Thyroid gland (tissue), 4 donors: ENCODE results near the gene RPL15.

Experiments used
- CTCF ChIP-seq, 6 experiments: fragments of 200-600 bp in 3 of 6; fragments of 450-650 bp in 3 of 6; sonication (generic) in 3 of 6; IDR thresholded peaks; one replicate each; pipeline ENCODE4 v1.5.1; 2016 to 2019; ENCODE audit warnings: antibody characterized with exemption in 6 of 6, mild to moderate bottlenecking in 2 of 6, inconsistent platforms in 1 of 6, moderate library complexity in 1 of 6
- POLR2A ChIP-seq, 2 donors: fragments of 450-650 bp; IDR thresholded peaks; one replicate each; pipeline ENCODE4 v1.6.1; 2017; ENCODE audit warnings: antibody characterized with exemption in 2 of 2, mild to moderate bottlenecking in 2 of 2, moderate library complexity in 1 of 2

- TF ChIP-seq CTCF (IDR thresholded peaks at IDR 0.05) (no peak), POLR2A (IDR thresholded peaks at IDR 0.05) (no peak)
These were observed 12.4 kb upstream of the RPL15 start for GRCh38 chr3:23904545-23904944.
